Ovary (tissue), 3 donors: ENCODE data around the gene PGF.

Experiments used
- EP300 ChIP-seq: sonication (generic); formaldehyde crosslinking; IDR thresholded peaks from one replicate; pipeline ENCODE4 v1.6.1; 2017; ENCODE audit warnings: antibody characterized with exemption
- POLR2A ChIP-seq: fragments of 450-650 bp; IDR thresholded peaks from one replicate; pipeline ENCODE4 v1.6.1; 2017; ENCODE audit warnings: antibody characterized with exemption, mild to moderate bottlenecking, moderate library complexity
- TF ChIP-seq, protein P1 (sequence below), 3 donors: fragments of 450-650 bp in 2 of 3; fragments of 200-600 bp in 1 of 3; IDR thresholded peaks; one replicate each; pipeline versions ENCODE4 v1.5.1 to v1.8.0; 2016 to 2022; ENCODE audit warnings: antibody characterized with exemption in 3 of 3, mild to moderate bottlenecking in 1 of 3
- donor health status: DM: no; HTN: no; CAD: no.

- TF ChIP-seq, protein P1, sequence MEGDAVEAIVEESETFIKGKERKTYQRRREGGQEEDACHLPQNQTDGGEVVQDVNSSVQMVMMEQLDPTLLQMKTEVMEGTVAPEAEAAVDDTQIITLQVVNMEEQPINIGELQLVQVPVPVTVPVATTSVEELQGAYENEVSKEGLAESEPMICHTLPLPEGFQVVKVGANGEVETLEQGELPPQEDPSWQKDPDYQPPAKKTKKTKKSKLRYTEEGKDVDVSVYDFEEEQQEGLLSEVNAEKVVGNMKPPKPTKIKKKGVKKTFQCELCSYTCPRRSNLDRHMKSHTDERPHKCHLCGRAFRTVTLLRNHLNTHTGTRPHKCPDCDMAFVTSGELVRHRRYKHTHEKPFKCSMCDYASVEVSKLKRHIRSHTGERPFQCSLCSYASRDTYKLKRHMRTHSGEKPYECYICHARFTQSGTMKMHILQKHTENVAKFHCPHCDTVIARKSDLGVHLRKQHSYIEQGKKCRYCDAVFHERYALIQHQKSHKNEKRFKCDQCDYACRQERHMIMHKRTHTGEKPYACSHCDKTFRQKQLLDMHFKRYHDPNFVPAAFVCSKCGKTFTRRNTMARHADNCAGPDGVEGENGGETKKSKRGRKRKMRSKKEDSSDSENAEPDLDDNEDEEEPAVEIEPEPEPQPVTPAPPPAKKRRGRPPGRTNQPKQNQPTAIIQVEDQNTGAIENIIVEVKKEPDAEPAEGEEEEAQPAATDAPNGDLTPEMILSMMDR (IDR thresholded peaks at IDR 0.05): no peak
- TF ChIP-seq POLR2A (no peak), EP300 (no peak)
Observed at GRCh38 chr14:75003250-75004027, 48.0 kb upstream of the PGF start.
